PFSK-1 (cell line): ENCODE data around the gene RSRC1.

Experiments
- POLR2AphosphoS5 ChIP-seq: IDR thresholded peaks from 2 replicates; pipeline ENCODE4 v1.6.1; 2012; ENCODE audit warnings: low read depth, mild to moderate bottlenecking, control low read depth, low read length, moderate library complexity
- SIN3A ChIP-seq: IDR thresholded peaks from 2 replicates; pipeline ENCODE4 v1.6.1; 2012; ENCODE audit warnings: mild to moderate bottlenecking, low read length, moderate library complexity, borderline replicate concordance; ENCODE audit not compliant: insufficient read depth
- TAF1 ChIP-seq: IDR thresholded peaks from 2 replicates; pipeline ENCODE4 v1.6.1; 2012; ENCODE audit warnings: low read length, control low read depth, borderline replicate concordance; ENCODE audit not compliant: insufficient read depth
- TF ChIP-seq, protein P1 (sequence below), 2 experiments: IDR thresholded peaks; 2 replicates each; pipeline versions ENCODE4 v1.6.1 to v1.8.0; 2011 to 2012; ENCODE audit warnings: low read depth in 2 of 2, low read length in 2 of 2, control low read depth in 1 of 2, inconsistent platforms in 1 of 2, mild to moderate bottlenecking in 1 of 2, moderate library complexity in 1 of 2; ENCODE audit not compliant: insufficient read depth in 1 of 2

GRCh38 chr3:158574646-158575045 is 464.8 kb downstream of the RSRC1 start:
- TF ChIP-seq POLR2AphosphoS5 = no peak
- TF ChIP-seq, protein P1, sequence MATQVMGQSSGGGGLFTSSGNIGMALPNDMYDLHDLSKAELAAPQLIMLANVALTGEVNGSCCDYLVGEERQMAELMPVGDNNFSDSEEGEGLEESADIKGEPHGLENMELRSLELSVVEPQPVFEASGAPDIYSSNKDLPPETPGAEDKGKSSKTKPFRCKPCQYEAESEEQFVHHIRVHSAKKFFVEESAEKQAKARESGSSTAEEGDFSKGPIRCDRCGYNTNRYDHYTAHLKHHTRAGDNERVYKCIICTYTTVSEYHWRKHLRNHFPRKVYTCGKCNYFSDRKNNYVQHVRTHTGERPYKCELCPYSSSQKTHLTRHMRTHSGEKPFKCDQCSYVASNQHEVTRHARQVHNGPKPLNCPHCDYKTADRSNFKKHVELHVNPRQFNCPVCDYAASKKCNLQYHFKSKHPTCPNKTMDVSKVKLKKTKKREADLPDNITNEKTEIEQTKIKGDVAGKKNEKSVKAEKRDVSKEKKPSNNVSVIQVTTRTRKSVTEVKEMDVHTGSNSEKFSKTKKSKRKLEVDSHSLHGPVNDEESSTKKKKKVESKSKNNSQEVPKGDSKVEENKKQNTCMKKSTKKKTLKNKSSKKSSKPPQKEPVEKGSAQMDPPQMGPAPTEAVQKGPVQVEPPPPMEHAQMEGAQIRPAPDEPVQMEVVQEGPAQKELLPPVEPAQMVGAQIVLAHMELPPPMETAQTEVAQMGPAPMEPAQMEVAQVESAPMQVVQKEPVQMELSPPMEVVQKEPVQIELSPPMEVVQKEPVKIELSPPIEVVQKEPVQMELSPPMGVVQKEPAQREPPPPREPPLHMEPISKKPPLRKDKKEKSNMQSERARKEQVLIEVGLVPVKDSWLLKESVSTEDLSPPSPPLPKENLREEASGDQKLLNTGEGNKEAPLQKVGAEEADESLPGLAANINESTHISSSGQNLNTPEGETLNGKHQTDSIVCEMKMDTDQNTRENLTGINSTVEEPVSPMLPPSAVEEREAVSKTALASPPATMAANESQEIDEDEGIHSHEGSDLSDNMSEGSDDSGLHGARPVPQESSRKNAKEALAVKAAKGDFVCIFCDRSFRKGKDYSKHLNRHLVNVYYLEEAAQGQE (IDR thresholded peaks at IDR 0.05; ENCODE audit: insufficient read depth in 1 of 2, low read depth in 2 of 2, low read length in 2 of 2) = no peak
- TF ChIP-seq TAF1 = no peak
- no peak for TF ChIP-seq SIN3A
